Fibroblast of lung (primary cell): ENCODE results near the gene SYNE1. TPM values are rescaled to one million over a fixed set of nuclear protein-coding genes. Genes with fewer than 3 reads are reported as not detected.
A peak's percentile ranks its signal among the peaks of the same experiment; 100 is the strongest.

Source experiments
- DNase-seq, 2 donors: peaks; one replicate each; pipeline versions ENCODE4 v3.0.0 to v3.0.0-alpha.2; 2010; ENCODE audit warnings: low read depth in 2 of 2
- H2AFZ ChIP-seq: 2 replicates; pipeline ENCODE4 v1.5.1; 2012; ENCODE audit warnings: low read length, control low read depth, inconsistent platforms
- H3K27ac ChIP-seq: 2 replicates; pipeline ENCODE4 v1.5.1; 2011; ENCODE audit warnings: low read length, control low read depth; ENCODE audit not compliant: insufficient read depth
- H3K27me3 ChIP-seq: 2 replicates; pipeline ENCODE4 v1.5.1; 2011; ENCODE audit warnings: mild to moderate bottlenecking, low read length; ENCODE audit not compliant: control insufficient read depth, insufficient read depth
- H3K36me3 ChIP-seq: 2 replicates; pipeline ENCODE4 v1.5.1; 2011; ENCODE audit warnings: low read length; ENCODE audit not compliant: control insufficient read depth, insufficient read depth
- H3K4me1 ChIP-seq: 2 replicates; pipeline ENCODE4 v1.5.1; 2011; ENCODE audit warnings: low read length; ENCODE audit not compliant: control insufficient read depth, insufficient read depth; ENCODE audit errors: extremely low read depth
- H3K4me2 ChIP-seq: 2 replicates; pipeline ENCODE4 v1.5.1; 2011; ENCODE audit warnings: low read length, control low read depth; ENCODE audit not compliant: insufficient read depth; ENCODE audit errors: extremely low read depth
- H3K4me3 ChIP-seq, 4 experiments: fragments of 200-600 bp in 1 of 4; sonication (generic) in 1 of 4; replicated peaks in 1 of 4; 2 replicates each; pipeline ENCODE4 v1.5.1; 2011 to 2016; ENCODE audit warnings: low read length in 4 of 4, low read depth in 3 of 4, mild to moderate bottlenecking in 3 of 4, control low read depth in 2 of 4, inconsistent platforms in 1 of 4, mixed read lengths in 1 of 4; ENCODE audit not compliant: insufficient read depth in 1 of 4; ENCODE audit errors: control extremely low read depth in 1 of 4
- H3K79me2 ChIP-seq: 2 replicates; pipeline ENCODE4 v1.5.1; 2012; ENCODE audit warnings: mild to moderate bottlenecking, low read length, inconsistent platforms; ENCODE audit not compliant: control insufficient read depth, insufficient read depth
- H3K9ac ChIP-seq: 2 replicates; pipeline ENCODE4 v1.5.1; 2011; ENCODE audit warnings: mild to moderate bottlenecking, low read length, control low read depth; ENCODE audit not compliant: insufficient read depth
- H3K9me3 ChIP-seq: 2 replicates; pipeline ENCODE4 v1.5.1; 2012; ENCODE audit warnings: low read depth, low read length; ENCODE audit not compliant: control insufficient read depth, insufficient read depth
- H4K20me1 ChIP-seq: 2 replicates; pipeline ENCODE4 v1.5.1; 2011; ENCODE audit warnings: low read length; ENCODE audit not compliant: control insufficient read depth, insufficient read depth; ENCODE audit errors: extremely low read depth
- EZH2 ChIP-seq: IDR thresholded peaks from 2 replicates; pipeline ENCODE4 v1.5.1; 2012; ENCODE audit warnings: low read length, control low read depth, mild to moderate bottlenecking; ENCODE audit errors: missing control alignments
- polyA plus RNA-seq, 2 donors: library from polyadenylated mRNA; depleted of rRNA in 1 of 2; stranded (reverse) in 1 of 2; unstranded in 1 of 2; fragments of >200 nt; gene quantifications; 2 replicates each; pipeline ENCODE4 v1.2.1, GENCODE V29; 2011 to 2012; ENCODE audit warnings: missing spikeins in 1 of 2
- total RNA-seq: library from RNA; depleted of rRNA; stranded (reverse); fragments of >200 nt; gene quantifications from 2 replicates; pipeline ENCODE4 v1.2.1, GENCODE V29; 2014
- TF ChIP-seq, protein P1 (sequence below), 2 donors: IDR thresholded peaks in 1 of 2; conservative IDR thresholded peaks in 1 of 2; 1 replicate in 1 of 2; 2 replicates in 1 of 2; pipeline ENCODE4 v1.5.1; 2011 to 2012; ENCODE audit warnings: low read length in 2 of 2, control low read depth in 1 of 2, inconsistent platforms in 1 of 2, low read depth in 1 of 2, mild to moderate bottlenecking in 1 of 2

SYNE1 gene
- total and polyA plus RNA-seq, 2 donors (not counting 1 experiment from before 2014, with no cell fraction given): 21.7 to 219 TPM

DNA sequence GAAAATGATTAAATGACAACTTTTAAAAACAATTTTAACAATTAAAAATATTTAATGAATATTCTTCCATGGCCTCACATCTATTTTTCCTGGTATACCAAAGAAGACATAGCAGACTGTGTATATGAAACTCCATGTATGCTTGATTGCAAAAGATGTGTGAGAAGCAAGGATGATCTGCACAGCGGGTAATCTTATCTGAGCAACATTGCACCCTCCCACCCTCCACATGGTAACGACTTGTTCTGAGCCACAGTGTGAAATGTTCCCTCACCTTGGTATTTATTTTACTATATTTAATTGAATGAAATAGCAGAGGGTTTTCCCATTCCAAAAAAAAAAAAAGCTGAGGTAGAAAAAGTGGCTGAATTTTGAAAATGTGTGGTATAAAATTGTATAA is 204.4 kb downstream of the SYNE1 start:
- Histone ChIP-seq H3K27ac (no peak overlapping the region), H2AFZ (no peak overlapping the region), H3K27me3 (no peaks in the 10 kb centered on the region), H3K9me3 (no peaks in the 10 kb centered on the region), H3K36me3 (no peaks in the 10 kb centered on the region), H3K79me2 (no peaks in the 10 kb centered on the region), H3K4me2 (no peak overlapping the region), H3K9ac (no peak overlapping the region), H3K4me3 (no peak overlapping the region), H3K4me1 (no peaks in the 10 kb centered on the region), H4K20me1 (no peaks in the 10 kb centered on the region)
- no peak for TF ChIP-seq EZH2
- TF ChIP-seq, protein P1, sequence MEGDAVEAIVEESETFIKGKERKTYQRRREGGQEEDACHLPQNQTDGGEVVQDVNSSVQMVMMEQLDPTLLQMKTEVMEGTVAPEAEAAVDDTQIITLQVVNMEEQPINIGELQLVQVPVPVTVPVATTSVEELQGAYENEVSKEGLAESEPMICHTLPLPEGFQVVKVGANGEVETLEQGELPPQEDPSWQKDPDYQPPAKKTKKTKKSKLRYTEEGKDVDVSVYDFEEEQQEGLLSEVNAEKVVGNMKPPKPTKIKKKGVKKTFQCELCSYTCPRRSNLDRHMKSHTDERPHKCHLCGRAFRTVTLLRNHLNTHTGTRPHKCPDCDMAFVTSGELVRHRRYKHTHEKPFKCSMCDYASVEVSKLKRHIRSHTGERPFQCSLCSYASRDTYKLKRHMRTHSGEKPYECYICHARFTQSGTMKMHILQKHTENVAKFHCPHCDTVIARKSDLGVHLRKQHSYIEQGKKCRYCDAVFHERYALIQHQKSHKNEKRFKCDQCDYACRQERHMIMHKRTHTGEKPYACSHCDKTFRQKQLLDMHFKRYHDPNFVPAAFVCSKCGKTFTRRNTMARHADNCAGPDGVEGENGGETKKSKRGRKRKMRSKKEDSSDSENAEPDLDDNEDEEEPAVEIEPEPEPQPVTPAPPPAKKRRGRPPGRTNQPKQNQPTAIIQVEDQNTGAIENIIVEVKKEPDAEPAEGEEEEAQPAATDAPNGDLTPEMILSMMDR (conservative IDR thresholded peaks at IDR 0.05 in 1 of 2, IDR thresholded peaks at IDR 0.05 in 1 of 2; ENCODE audit: low read depth in 1 of 2, low read length in 2 of 2): no peak
- DNase-seq: no peak

DNA sequence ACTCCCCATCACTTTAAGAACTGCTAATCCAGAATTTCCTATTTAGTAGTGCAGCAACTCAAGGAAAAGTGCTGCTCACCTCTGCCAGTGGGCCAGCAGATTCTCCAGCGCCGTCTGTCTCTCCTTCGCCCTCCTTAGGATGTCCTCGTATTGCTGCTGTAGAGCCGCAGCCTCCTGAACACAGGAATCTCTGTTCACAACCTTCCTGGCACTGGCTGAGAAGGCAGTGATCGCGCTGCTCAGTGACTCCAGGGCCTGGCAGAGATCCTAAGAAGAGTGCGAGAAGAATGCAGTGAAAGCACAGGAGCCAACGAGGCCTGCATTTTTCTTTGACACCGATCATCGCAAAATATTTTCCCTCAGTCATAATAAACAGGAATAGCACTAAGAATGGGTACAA is 209.0 kb downstream of the SYNE1 start:
- TF ChIP-seq, protein P1 (conservative IDR thresholded peaks at IDR 0.05 in 1 of 2, IDR thresholded peaks at IDR 0.05 in 1 of 2; ENCODE audit: low read depth in 1 of 2, low read length in 2 of 2): no peak
- no peak for TF ChIP-seq EZH2
- Histone ChIP-seq H3K27ac (no peak overlapping the region), H3K4me2 (no peak overlapping the region)

DNA sequence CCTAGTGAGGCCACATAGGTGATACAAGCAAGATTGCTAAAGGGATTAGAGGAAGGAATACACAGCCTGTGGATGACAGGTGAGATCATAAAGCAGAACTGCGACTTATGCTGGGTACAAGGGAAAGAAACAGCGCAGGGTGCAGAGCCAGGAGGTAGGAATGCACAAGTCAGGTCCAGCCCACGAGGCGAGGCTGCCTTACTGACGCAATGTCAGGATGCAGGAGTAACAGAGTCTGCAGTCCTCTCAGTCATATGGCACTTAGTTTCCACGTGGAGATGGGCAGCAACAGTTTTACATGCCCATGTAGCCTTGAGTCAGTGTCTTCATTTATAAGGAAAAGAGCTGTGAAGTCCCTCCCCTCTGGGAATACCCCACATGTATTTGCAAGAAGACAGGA is 210.9 kb downstream of the SYNE1 start:
- H3K9me3 ChIP-seq: no peaks in the 10 kb centered on the region
- H3K9ac ChIP-seq: no peak overlapping the region
- H2AFZ ChIP-seq: no peak overlapping the region
- no peak for DNase-seq
- no peak overlapping the region for H3K4me2 ChIP-seq
- TF ChIP-seq EZH2: no peak
- TF ChIP-seq, protein P1 (conservative IDR thresholded peaks at IDR 0.05 in 1 of 2, IDR thresholded peaks at IDR 0.05 in 1 of 2; ENCODE audit: low read depth in 1 of 2, low read length in 2 of 2): no peak
- no peaks in the 10 kb centered on the region for H3K4me1 ChIP-seq
- H3K27ac ChIP-seq: no peak overlapping the region
- H3K36me3 ChIP-seq: no peaks in the 10 kb centered on the region
- no peaks in the 10 kb centered on the region for H4K20me1 ChIP-seq
- no peaks in the 10 kb centered on the region for H3K27me3 ChIP-seq
- no peaks in the 10 kb centered on the region for H3K79me2 ChIP-seq
- no peak overlapping the region for H3K4me3 ChIP-seq

More for the DNA sequence above, 209.0 kb downstream of the SYNE1 start:
- peak in 1 of 2 donors; percentile 54 for DNase-seq
- H3K4me3 ChIP-seq: no peak overlapping the region
- H3K79me2 ChIP-seq: no peaks in the 10 kb centered on the region
- no peaks in the 10 kb centered on the region for H3K9me3 ChIP-seq
- no peaks in the 10 kb centered on the region for H4K20me1 ChIP-seq
- no peak overlapping the region for H3K9ac ChIP-seq
- no peaks in the 10 kb centered on the region for H3K4me1 ChIP-seq
- no peaks in the 10 kb centered on the region for H3K36me3 ChIP-seq
- peak overlapping the region; percentile 30 for H2AFZ ChIP-seq
- H3K27me3 ChIP-seq: no peaks in the 10 kb centered on the region
